Measurements from ENCODE around the gene ZNF101.

DNA sequence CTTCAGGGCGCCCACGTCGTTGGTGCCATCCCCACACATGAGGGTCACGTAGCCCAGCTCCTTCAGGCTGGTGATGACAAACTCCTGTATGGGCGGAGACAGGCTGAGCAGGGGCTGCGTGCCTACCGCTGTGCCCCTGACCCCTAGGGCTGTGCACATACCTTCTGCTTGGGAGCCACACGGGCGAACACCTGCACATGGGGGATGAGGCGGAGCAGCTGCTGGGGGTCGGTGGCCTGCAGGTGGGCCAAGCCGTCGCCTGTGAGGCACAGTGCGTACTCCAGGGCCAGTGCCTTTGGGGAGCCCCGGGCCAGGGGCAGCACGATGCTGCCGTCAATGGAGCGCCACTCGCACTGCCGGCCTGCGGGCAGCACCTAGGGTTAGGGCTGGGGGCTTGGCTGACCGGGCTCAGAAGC is 19.1 kb upstream of the ZNF101 start:
- TF ChIP-seq, protein P1, sequence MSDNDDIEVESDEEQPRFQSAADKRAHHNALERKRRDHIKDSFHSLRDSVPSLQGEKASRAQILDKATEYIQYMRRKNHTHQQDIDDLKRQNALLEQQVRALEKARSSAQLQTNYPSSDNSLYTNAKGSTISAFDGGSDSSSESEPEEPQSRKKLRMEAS (IDR thresholded peaks at IDR 0.05) = no peak
- TF ChIP-seq, protein P2, sequence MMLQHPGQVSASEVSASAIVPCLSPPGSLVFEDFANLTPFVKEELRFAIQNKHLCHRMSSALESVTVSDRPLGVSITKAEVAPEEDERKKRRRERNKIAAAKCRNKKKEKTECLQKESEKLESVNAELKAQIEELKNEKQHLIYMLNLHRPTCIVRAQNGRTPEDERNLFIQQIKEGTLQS (IDR thresholded peaks at IDR 0.05) = no peak
- TF ChIP-seq POLR2AphosphoS5 (IDR thresholded peaks at IDR 0.05; ENCODE audit: low read depth, low read length) (no peak), SIN3A (IDR thresholded peaks at IDR 0.05; ENCODE audit: low read depth) (no peak), CEBPB (IDR thresholded peaks at IDR 0.05; ENCODE audit: low read depth) (no peak), YY1 (IDR thresholded peaks at IDR 0.05; ENCODE audit: extremely low read depth, insufficient replicate concordance, low read depth, low read length) (no peak), EZH2phosphoT487 (IDR thresholded peaks at IDR 0.05; ENCODE audit: borderline replicate concordance) (no peak), POLR2A (IDR thresholded peaks at IDR 0.05; ENCODE audit: borderline replicate concordance, extremely low read depth, insufficient read depth, insufficient read length) (no peak)
- TF ChIP-seq, protein P3, sequence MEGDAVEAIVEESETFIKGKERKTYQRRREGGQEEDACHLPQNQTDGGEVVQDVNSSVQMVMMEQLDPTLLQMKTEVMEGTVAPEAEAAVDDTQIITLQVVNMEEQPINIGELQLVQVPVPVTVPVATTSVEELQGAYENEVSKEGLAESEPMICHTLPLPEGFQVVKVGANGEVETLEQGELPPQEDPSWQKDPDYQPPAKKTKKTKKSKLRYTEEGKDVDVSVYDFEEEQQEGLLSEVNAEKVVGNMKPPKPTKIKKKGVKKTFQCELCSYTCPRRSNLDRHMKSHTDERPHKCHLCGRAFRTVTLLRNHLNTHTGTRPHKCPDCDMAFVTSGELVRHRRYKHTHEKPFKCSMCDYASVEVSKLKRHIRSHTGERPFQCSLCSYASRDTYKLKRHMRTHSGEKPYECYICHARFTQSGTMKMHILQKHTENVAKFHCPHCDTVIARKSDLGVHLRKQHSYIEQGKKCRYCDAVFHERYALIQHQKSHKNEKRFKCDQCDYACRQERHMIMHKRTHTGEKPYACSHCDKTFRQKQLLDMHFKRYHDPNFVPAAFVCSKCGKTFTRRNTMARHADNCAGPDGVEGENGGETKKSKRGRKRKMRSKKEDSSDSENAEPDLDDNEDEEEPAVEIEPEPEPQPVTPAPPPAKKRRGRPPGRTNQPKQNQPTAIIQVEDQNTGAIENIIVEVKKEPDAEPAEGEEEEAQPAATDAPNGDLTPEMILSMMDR (IDR thresholded peaks at IDR 0.05 in 2 of 3, conservative IDR thresholded peaks at IDR 0.05 in 1 of 3; ENCODE audit: borderline replicate concordance in 1 of 3, insufficient read depth in 1 of 3, low read depth in 2 of 3, low read length in 2 of 3) = no peak
- TF ChIP-seq, protein P4, sequence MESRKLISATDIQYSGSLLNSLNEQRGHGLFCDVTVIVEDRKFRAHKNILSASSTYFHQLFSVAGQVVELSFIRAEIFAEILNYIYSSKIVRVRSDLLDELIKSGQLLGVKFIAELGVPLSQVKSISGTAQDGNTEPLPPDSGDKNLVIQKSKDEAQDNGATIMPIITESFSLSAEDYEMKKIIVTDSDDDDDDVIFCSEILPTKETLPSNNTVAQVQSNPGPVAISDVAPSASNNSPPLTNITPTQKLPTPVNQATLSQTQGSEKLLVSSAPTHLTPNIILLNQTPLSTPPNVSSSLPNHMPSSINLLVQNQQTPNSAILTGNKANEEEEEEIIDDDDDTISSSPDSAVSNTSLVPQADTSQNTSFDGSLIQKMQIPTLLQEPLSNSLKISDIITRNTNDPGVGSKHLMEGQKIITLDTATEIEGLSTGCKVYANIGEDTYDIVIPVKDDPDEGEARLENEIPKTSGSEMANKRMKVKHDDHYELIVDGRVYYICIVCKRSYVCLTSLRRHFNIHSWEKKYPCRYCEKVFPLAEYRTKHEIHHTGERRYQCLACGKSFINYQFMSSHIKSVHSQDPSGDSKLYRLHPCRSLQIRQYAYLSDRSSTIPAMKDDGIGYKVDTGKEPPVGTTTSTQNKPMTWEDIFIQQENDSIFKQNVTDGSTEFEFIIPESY (IDR thresholded peaks at IDR 0.05; ENCODE audit: extremely low read depth, insufficient replicate concordance, low read length) = no peak
